ENCODE results near the gene TCF4.

The TCF4 gene

GRCh38 chr18:55534996-55535395 lies 53.0 kb downstream of the TCF4 start:
- no peak overlapping the region for H3K4me3 ChIP-seq (ENCODE audit: low read depth, low read length)
- no peaks in the 10 kb centered on the region for H3K27me3 ChIP-seq (ENCODE audit: control insufficient read depth, insufficient read depth, low read length)

GRCh38 chr18:55534547-55534946 lies 53.4 kb downstream of the TCF4 start:
- H3K27me3 ChIP-seq (ENCODE audit: control insufficient read depth, insufficient read depth, low read length) = no peaks in the 10 kb centered on the region
- peaks cover 6% of the 10 kb centered on the region for H3K4me1 ChIP-seq (ENCODE audit: control insufficient read depth, insufficient read depth, low read length)
- H3K36me3 ChIP-seq (ENCODE audit: control insufficient read depth, insufficient read depth, low read length) = no peaks in the 10 kb centered on the region
- no peaks in the 10 kb centered on the region for H3K9me3 ChIP-seq (ENCODE audit: control insufficient read depth, insufficient read depth, low read length)
- H3K9ac ChIP-seq (ENCODE audit: low read depth, low read length) = no peak overlapping the region
- H3K4me3 ChIP-seq (ENCODE audit: low read depth, low read length) = no peak overlapping the region

More at GRCh38 chr18:55534996-55535395, 53.0 kb downstream of the TCF4 start:
- H3K9me3 ChIP-seq (ENCODE audit: control insufficient read depth, insufficient read depth, low read length) = no peaks in the 10 kb centered on the region
- H3K36me3 ChIP-seq (ENCODE audit: control insufficient read depth, insufficient read depth, low read length) = no peaks in the 10 kb centered on the region
- H3K4me1 ChIP-seq (ENCODE audit: control insufficient read depth, insufficient read depth, low read length) = peaks cover 2% of the 10 kb centered on the region
- H3K9ac ChIP-seq (ENCODE audit: low read depth, low read length) = no peak overlapping the region

- Histone ChIP-seq H3K36me3 (ENCODE audit: control insufficient read depth, insufficient read depth, low read length) (no peaks in the 10 kb centered on the region), H3K9ac (ENCODE audit: low read depth, low read length) (no peak overlapping the region), H3K4me1 (ENCODE audit: control insufficient read depth, insufficient read depth, low read length) (peaks cover 12% of the 10 kb centered on the region)
Measured at GRCh38 chr18:55530166-55530565, 57.8 kb downstream of the TCF4 start.

GRCh38 chr18:55529581-55529980 lies 58.4 kb downstream of the TCF4 start:
- Histone ChIP-seq H3K4me1 (ENCODE audit: control insufficient read depth, insufficient read depth, low read length) (peaks cover 16% of the 10 kb centered on the region), H3K27me3 (ENCODE audit: control insufficient read depth, insufficient read depth, low read length) (no peaks in the 10 kb centered on the region), H3K9ac (ENCODE audit: low read depth, low read length) (no peak overlapping the region), H3K4me3 (ENCODE audit: low read depth, low read length) (no peak overlapping the region), H3K9me3 (ENCODE audit: control insufficient read depth, insufficient read depth, low read length) (no peaks in the 10 kb centered on the region), H3K36me3 (ENCODE audit: control insufficient read depth, insufficient read depth, low read length) (no peaks in the 10 kb centered on the region)

More at GRCh38 chr18:55530166-55530565, 57.8 kb downstream of the TCF4 start:
- Histone ChIP-seq H3K4me3 (ENCODE audit: low read depth, low read length) (no peak overlapping the region), H3K27me3 (ENCODE audit: control insufficient read depth, insufficient read depth, low read length) (no peaks in the 10 kb centered on the region), H3K9me3 (ENCODE audit: control insufficient read depth, insufficient read depth, low read length) (no peaks in the 10 kb centered on the region)

- Histone ChIP-seq H3K4me3 (ENCODE audit: low read depth, low read length) (no peak overlapping the region), H3K9ac (ENCODE audit: low read depth, low read length) (no peak overlapping the region), H3K27me3 (ENCODE audit: control insufficient read depth, insufficient read depth, low read length) (no peaks in the 10 kb centered on the region), H3K4me1 (ENCODE audit: control insufficient read depth, insufficient read depth, low read length) (peaks cover 19% of the 10 kb centered on the region), H3K36me3 (ENCODE audit: control insufficient read depth, insufficient read depth, low read length) (no peaks in the 10 kb centered on the region), H3K9me3 (ENCODE audit: control insufficient read depth, insufficient read depth, low read length) (no peaks in the 10 kb centered on the region)
Measured at GRCh38 chr18:55525845-55526244, 62.1 kb downstream of the TCF4 start.

- peaks cover 17% of the 10 kb centered on the region for H3K4me1 ChIP-seq (ENCODE audit: control insufficient read depth, insufficient read depth, low read length)
- H3K9ac ChIP-seq (ENCODE audit: low read depth, low read length) = no peak overlapping the region
- no peak overlapping the region for H3K4me3 ChIP-seq (ENCODE audit: low read depth, low read length)
- no peaks in the 10 kb centered on the region for H3K27me3 ChIP-seq (ENCODE audit: control insufficient read depth, insufficient read depth, low read length)
- no peaks in the 10 kb centered on the region for H3K9me3 ChIP-seq (ENCODE audit: control insufficient read depth, insufficient read depth, low read length)
- no peaks in the 10 kb centered on the region for H3K36me3 ChIP-seq (ENCODE audit: control insufficient read depth, insufficient read depth, low read length)
Measured at GRCh38 chr18:55524353-55525073, 63.5 kb downstream of the TCF4 start.

- Histone ChIP-seq H3K9ac (ENCODE audit: low read depth, low read length) (no peak overlapping the region), H3K4me3 (ENCODE audit: low read depth, low read length) (no peak overlapping the region), H3K9me3 (ENCODE audit: control insufficient read depth, insufficient read depth, low read length) (no peaks in the 10 kb centered on the region), H3K4me1 (ENCODE audit: control insufficient read depth, insufficient read depth, low read length) (peaks cover 16% of the 10 kb centered on the region), H3K27me3 (ENCODE audit: control insufficient read depth, insufficient read depth, low read length) (no peaks in the 10 kb centered on the region), H3K36me3 (ENCODE audit: control insufficient read depth, insufficient read depth, low read length) (no peaks in the 10 kb centered on the region)
Measured at GRCh38 chr18:55523001-55523400, 65.0 kb downstream of the TCF4 start.

- H3K9me3 ChIP-seq (ENCODE audit: control insufficient read depth, insufficient read depth, low read length) = no peaks in the 10 kb centered on the region
- no peaks in the 10 kb centered on the region for H3K27me3 ChIP-seq (ENCODE audit: control insufficient read depth, insufficient read depth, low read length)
- H3K4me1 ChIP-seq (ENCODE audit: control insufficient read depth, insufficient read depth, low read length) = peaks cover 16% of the 10 kb centered on the region
- no peak overlapping the region for H3K4me3 ChIP-seq (ENCODE audit: low read depth, low read length)
- no peak overlapping the region for H3K9ac ChIP-seq (ENCODE audit: low read depth, low read length)
- H3K36me3 ChIP-seq (ENCODE audit: control insufficient read depth, insufficient read depth, low read length) = no peaks in the 10 kb centered on the region
Measured at GRCh38 chr18:55522011-55522410, 66.0 kb downstream of the TCF4 start.

GRCh38 chr18:55517055-55517454 lies 70.9 kb downstream of the TCF4 start:
- Histone ChIP-seq H3K4me1 (ENCODE audit: control insufficient read depth, insufficient read depth, low read length) (peaks cover 9% of the 10 kb centered on the region), H3K9ac (ENCODE audit: low read depth, low read length) (no peak overlapping the region), H3K4me3 (ENCODE audit: low read depth, low read length) (no peak overlapping the region), H3K27me3 (ENCODE audit: control insufficient read depth, insufficient read depth, low read length) (no peaks in the 10 kb centered on the region), H3K9me3 (ENCODE audit: control insufficient read depth, insufficient read depth, low read length) (no peaks in the 10 kb centered on the region), H3K36me3 (ENCODE audit: control insufficient read depth, insufficient read depth, low read length) (no peaks in the 10 kb centered on the region)

GRCh38 chr18:55515941-55516710 lies 71.9 kb downstream of the TCF4 start:
- peaks cover 9% of the 10 kb centered on the region for H3K4me1 ChIP-seq (ENCODE audit: control insufficient read depth, insufficient read depth, low read length)
- no peaks in the 10 kb centered on the region for H3K9me3 ChIP-seq (ENCODE audit: control insufficient read depth, insufficient read depth, low read length)
- no peaks in the 10 kb centered on the region for H3K27me3 ChIP-seq (ENCODE audit: control insufficient read depth, insufficient read depth, low read length)
- H3K36me3 ChIP-seq (ENCODE audit: control insufficient read depth, insufficient read depth, low read length) = no peaks in the 10 kb centered on the region
- H3K4me3 ChIP-seq (ENCODE audit: low read depth, low read length) = no peak overlapping the region
- H3K9ac ChIP-seq (ENCODE audit: low read depth, low read length) = no peak overlapping the region

GRCh38 chr18:55515214-55515613 lies 72.8 kb downstream of the TCF4 start:
- Histone ChIP-seq H3K27me3 (ENCODE audit: control insufficient read depth, insufficient read depth, low read length) (no peaks in the 10 kb centered on the region), H3K36me3 (ENCODE audit: control insufficient read depth, insufficient read depth, low read length) (no peaks in the 10 kb centered on the region), H3K9me3 (ENCODE audit: control insufficient read depth, insufficient read depth, low read length) (no peaks in the 10 kb centered on the region), H3K4me1 (ENCODE audit: control insufficient read depth, insufficient read depth, low read length) (peaks cover 16% of the 10 kb centered on the region), H3K4me3 (ENCODE audit: low read depth, low read length) (no peak overlapping the region), H3K9ac (ENCODE audit: low read depth, low read length) (no peak overlapping the region)

- H3K4me1 ChIP-seq (ENCODE audit: control insufficient read depth, insufficient read depth, low read length) = peaks cover 20% of the 10 kb centered on the region
- no peaks in the 10 kb centered on the region for H3K36me3 ChIP-seq (ENCODE audit: control insufficient read depth, insufficient read depth, low read length)
- no peak overlapping the region for H3K9ac ChIP-seq (ENCODE audit: low read depth, low read length)
- H3K9me3 ChIP-seq (ENCODE audit: control insufficient read depth, insufficient read depth, low read length) = no peaks in the 10 kb centered on the region
- no peaks in the 10 kb centered on the region for H3K27me3 ChIP-seq (ENCODE audit: control insufficient read depth, insufficient read depth, low read length)
- H3K4me3 ChIP-seq (ENCODE audit: low read depth, low read length) = no peak overlapping the region
Measured at GRCh38 chr18:55513161-55513560, 74.8 kb downstream of the TCF4 start.

All from iPS-15b (cell line).